Neural crest cell (in vitro differentiated cells): ENCODE measurements around the gene GALNTL6. TPM values are rescaled to one million over a fixed set of nuclear protein-coding genes. Genes with fewer than 3 reads are reported as not detected.

Experiments
- DNase-seq: peaks from one replicate; pipeline ENCODE4 v3.0.0; 2021; ENCODE audit warnings: low read depth, mixed read lengths, low spot score
- H3K27ac Mint-ChIP-seq: one replicate; pipeline ENCODE4 v1.8.0; 2021; ENCODE audit warnings: mild to moderate bottlenecking, mixed read lengths; ENCODE audit not compliant: unreplicated experiment
- H3K27me3 Mint-ChIP-seq: 2 replicates; pipeline ENCODE4 v1.8.0; 2021; ENCODE audit warnings: low read depth, mild to moderate bottlenecking, mixed read lengths
- H3K36me3 Mint-ChIP-seq: 2 replicates; pipeline ENCODE4 v1.8.0; 2021; ENCODE audit warnings: low read depth, mild to moderate bottlenecking, mixed read lengths
- H3K4me1 Mint-ChIP-seq: 2 replicates; pipeline ENCODE4 v1.8.0; 2021; ENCODE audit warnings: mixed read lengths
- H3K4me3 Mint-ChIP-seq: one replicate; pipeline ENCODE4 v1.8.0; 2021; ENCODE audit warnings: mild to moderate bottlenecking, mixed read lengths
- H3K9me3 Mint-ChIP-seq: 2 replicates; pipeline ENCODE4 v1.8.0; 2021; ENCODE audit warnings: mixed read lengths
- total RNA-seq: library from RNA; stranded (reverse); gene quantifications from 2 replicates; pipeline ENCODE4 v1.2.1, GENCODE V29; 2021
- TF ChIP-seq, protein P1 (sequence below): fragments of 200-600 bp; sonication (generic); conservative IDR thresholded peaks from 2 replicates; pipeline ENCODE4 v1.5.0; 2021; ENCODE audit warnings: antibody characterized with exemption, mild to moderate bottlenecking

GALNTL6 gene
- total RNA-seq, 1 donor from 2014 or later: 0.07 TPM

DNA sequence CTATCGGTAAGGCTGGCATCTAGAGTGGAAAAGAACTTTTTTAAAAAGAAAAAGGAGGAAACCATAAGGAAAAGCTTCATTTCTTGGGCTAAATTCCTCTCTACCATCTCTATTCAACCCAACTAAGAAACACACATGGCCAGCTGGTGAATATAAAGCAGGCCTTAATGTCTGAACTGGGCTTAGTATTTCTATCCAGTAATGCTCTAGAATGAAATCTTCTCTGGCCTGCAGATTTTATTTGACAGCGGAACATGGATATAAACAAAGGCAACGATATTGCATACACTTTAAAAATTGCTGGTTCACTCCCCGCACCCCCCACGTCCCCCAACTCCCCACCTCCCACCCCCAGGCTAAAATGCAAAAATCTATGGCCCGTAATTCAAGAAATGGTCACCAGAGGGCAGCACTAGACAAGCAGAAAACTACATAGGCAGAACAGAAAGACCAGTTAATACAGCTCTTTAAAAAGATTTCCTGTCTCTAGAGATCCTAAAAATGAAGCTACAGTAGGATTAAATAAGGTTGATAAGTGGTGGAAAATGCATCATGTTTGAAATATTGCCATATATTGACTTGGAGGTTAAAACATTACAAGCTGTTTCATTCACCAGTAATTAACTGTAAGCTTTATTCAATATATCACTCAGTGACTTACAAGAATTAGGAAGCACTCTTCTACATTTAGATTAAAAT lies 1200.2 kb downstream of the GALNTL6 start:
- Mint-ChIP-seq H3K27me3 (no peaks in the 10 kb centered on the region), H3K4me3 (no peak overlapping the region), H3K4me1 (peaks cover 14% of the 10 kb centered on the region), H3K27ac (no peak overlapping the region), H3K36me3 (no peaks in the 10 kb centered on the region), H3K9me3 (no peaks in the 10 kb centered on the region)
- peak; percentile 73 for DNase-seq
- TF ChIP-seq, protein P1, sequence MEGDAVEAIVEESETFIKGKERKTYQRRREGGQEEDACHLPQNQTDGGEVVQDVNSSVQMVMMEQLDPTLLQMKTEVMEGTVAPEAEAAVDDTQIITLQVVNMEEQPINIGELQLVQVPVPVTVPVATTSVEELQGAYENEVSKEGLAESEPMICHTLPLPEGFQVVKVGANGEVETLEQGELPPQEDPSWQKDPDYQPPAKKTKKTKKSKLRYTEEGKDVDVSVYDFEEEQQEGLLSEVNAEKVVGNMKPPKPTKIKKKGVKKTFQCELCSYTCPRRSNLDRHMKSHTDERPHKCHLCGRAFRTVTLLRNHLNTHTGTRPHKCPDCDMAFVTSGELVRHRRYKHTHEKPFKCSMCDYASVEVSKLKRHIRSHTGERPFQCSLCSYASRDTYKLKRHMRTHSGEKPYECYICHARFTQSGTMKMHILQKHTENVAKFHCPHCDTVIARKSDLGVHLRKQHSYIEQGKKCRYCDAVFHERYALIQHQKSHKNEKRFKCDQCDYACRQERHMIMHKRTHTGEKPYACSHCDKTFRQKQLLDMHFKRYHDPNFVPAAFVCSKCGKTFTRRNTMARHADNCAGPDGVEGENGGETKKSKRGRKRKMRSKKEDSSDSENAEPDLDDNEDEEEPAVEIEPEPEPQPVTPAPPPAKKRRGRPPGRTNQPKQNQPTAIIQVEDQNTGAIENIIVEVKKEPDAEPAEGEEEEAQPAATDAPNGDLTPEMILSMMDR: peak; percentile 79

DNA sequence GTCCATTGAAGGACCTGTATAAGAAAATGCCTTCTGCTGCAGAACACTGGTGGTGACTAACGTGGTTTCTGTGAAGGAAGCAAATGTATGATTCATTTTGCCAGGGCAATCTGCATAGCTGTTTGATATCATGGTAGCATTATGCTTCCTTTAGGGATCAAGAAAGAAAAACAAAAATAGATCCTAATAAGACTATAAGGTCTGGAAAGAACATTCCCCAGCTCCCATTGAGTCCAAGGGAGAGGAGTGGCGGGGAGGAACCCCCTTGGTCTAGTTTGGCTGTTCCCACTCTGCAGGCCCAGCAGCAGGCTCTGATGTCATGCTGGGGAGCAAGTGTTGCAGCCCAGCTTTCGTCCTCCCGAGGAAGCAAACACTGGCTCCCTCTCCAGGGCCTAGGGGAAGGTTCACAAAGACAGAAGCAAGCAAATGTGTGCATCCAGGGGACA lies 1200.9 kb downstream of the GALNTL6 start:
- no peak overlapping the region for H3K4me3 Mint-ChIP-seq
- no peaks in the 10 kb centered on the region for H3K9me3 Mint-ChIP-seq
- peak; percentile 22 for DNase-seq
- peaks cover 21% of the 10 kb centered on the region for H3K4me1 Mint-ChIP-seq
- no peak overlapping the region for H3K27ac Mint-ChIP-seq
- TF ChIP-seq, protein P1: peak; percentile 19
- no peaks in the 10 kb centered on the region for H3K36me3 Mint-ChIP-seq
- no peaks in the 10 kb centered on the region for H3K27me3 Mint-ChIP-seq

DNA sequence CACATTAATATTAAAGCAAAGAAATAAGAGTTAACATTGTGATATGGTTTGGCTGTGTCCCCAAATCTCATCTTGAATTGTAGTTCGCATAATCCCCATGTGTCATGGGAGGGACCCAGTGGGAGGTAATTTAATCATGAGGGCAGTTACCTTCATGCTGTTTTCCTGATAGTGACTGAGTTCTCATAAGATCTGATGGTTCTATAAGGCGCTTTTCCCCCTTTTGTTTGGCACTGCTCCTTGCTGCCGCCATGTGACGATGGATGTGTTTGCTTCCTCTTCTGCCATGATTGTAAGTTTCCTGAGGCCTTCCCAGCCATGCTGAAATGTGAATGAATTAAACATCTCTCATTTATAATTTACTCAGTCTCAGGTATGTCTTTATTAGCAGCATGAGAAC lies 1201.6 kb downstream of the GALNTL6 start:
- DNase-seq: no peak
- Mint-ChIP-seq H3K4me1 (peaks cover 22% of the 10 kb centered on the region), H3K9me3 (no peaks in the 10 kb centered on the region), H3K27me3 (no peaks in the 10 kb centered on the region), H3K4me3 (no peak overlapping the region), H3K36me3 (no peaks in the 10 kb centered on the region), H3K27ac (no peak overlapping the region)
- TF ChIP-seq, protein P1: no peak

DNA sequence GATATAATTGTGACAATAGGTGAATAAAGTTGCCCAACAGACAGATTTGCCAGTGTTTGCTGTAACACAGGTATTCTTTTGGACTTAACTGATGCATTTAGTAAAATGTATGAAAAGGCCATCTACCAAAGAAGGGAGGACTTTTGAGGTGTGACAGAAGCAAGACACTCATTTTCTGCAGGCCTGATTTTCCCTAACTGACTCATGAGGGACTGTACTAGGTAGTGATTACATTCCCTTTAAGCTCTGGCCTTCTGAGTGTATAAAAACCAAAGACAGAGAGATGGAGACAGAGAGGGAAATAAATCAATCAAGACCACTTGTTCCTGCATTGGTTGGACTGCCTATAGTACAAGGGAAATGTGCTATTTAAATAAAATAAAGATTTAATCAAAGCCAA lies 1204.6 kb downstream of the GALNTL6 start:
- Mint-ChIP-seq H3K27ac (no peak overlapping the region), H3K27me3 (no peaks in the 10 kb centered on the region), H3K4me3 (no peak overlapping the region), H3K36me3 (no peaks in the 10 kb centered on the region), H3K4me1 (peaks cover 22% of the 10 kb centered on the region), H3K9me3 (no peaks in the 10 kb centered on the region)
- TF ChIP-seq, protein P1: no peak
- DNase-seq: no peak

DNA sequence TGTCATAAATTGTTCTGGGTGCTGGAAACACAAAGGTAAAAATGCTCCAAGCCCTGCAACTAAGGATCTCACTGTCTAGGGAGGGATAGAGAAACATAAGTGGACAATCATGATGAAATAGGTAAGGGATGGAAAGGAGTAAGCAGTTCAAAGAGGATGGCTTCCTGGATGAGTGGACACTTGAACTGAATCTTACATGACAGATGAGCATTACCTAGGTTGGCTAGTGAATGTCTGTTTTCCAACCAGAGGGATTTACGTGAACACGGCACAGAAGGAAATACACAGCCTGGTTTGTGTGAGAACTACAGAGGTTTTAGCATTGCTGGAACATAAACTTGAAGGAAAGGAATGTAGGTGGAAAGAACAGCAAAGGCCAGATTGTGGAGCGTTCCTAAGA lies 1205.2 kb downstream of the GALNTL6 start:
- no peaks in the 10 kb centered on the region for H3K36me3 Mint-ChIP-seq
- no peaks in the 10 kb centered on the region for H3K9me3 Mint-ChIP-seq
- peaks cover 19% of the 10 kb centered on the region for H3K4me1 Mint-ChIP-seq
- no peak for DNase-seq
- H3K27me3 Mint-ChIP-seq: no peaks in the 10 kb centered on the region
- no peak overlapping the region for H3K4me3 Mint-ChIP-seq
- H3K27ac Mint-ChIP-seq: no peak overlapping the region
- TF ChIP-seq, protein P1: no peak
